Uterus (tissue), 4 donors: ENCODE data around the gene NAT9. TPM values are rescaled to one million over a fixed set of nuclear protein-coding genes. Genes with fewer than 3 reads are reported as not detected.
A peak's percentile ranks its signal among the peaks of the same experiment; 100 is the strongest.

Source experiments
- DNase-seq, 2 donors: peaks; one replicate each; pipeline ENCODE4 v3.0.0-alpha.2; 2019 to 2020
- H3K27ac ChIP-seq, 2 donors: fragments of 200-600 bp; sonication (generic); 1 replicate in 1 of 2; 2 replicates in 1 of 2; pipeline ENCODE4 v1.5.1; 2016 to 2018
- H3K27me3 ChIP-seq, 2 donors: fragments of 200-600 bp; sonication (generic); one replicate each; pipeline ENCODE4 v1.5.1; 2018 to 2019; ENCODE audit warnings: control low read depth in 1 of 2
- H3K36me3 ChIP-seq, 2 donors: fragments of 200-600 bp; sonication (generic); one replicate each; pipeline ENCODE4 v1.5.1; 2019; ENCODE audit warnings: control low read depth in 1 of 2
- H3K4me1 ChIP-seq, 2 donors: fragments of 200-600 bp; sonication (generic); one replicate each; pipeline ENCODE4 v1.5.1; 2018 to 2019; ENCODE audit warnings: control low read depth in 1 of 2
- H3K4me3 ChIP-seq, 2 donors: fragments of 200-600 bp; sonication (generic); 1 replicate in 1 of 2; 2 replicates in 1 of 2; pipeline ENCODE4 v1.5.1; 2018 to 2019; ENCODE audit warnings: mild to moderate bottlenecking in 1 of 2
- H3K9me3 ChIP-seq, 2 donors: fragments of 200-600 bp; sonication (generic); one replicate each; pipeline ENCODE4 v1.5.1; 2019; ENCODE audit warnings: control low read depth in 1 of 2
- POLR2A ChIP-seq, 2 donors: fragments of 450-650 bp; IDR thresholded peaks; one replicate each; pipeline ENCODE4 v1.6.1; 2016; ENCODE audit warnings: antibody characterized with exemption in 2 of 2, mild to moderate bottlenecking in 1 of 2, moderate library complexity in 1 of 2
- intact Hi-C: fragments of 100-400 bp; cut with DNase I; formaldehyde crosslinking; loops from one replicate; pipeline ENCODE4 v1.15.1; 2023; ENCODE audit warnings: low total_unique reads
- total RNA-seq, 4 donors: library from RNA; depleted of rRNA in 3 of 4; stranded (reverse); fragments of >200 nt in 3 of 4; gene quantifications; one replicate each; pipeline versions ENCODE4 v1.1.0 to v1.2.4, GENCODE V29; 2014 to 2023
- TF ChIP-seq, protein P1 (sequence below), 4 experiments: fragments of 200-600 bp in 2 of 4; fragments of 450-650 bp in 2 of 4; sonication (generic) in 2 of 4; IDR thresholded peaks; one replicate each; pipeline ENCODE4 v1.5.1; 2016 to 2019; ENCODE audit warnings: antibody characterized with exemption in 4 of 4, mild to moderate bottlenecking in 2 of 4, moderate library complexity in 1 of 4
- donor health status: DM: yes; HTN: yes; CAD: no.

Gene NAT9
- total RNA-seq, 4 donors from 2014 or later = 5.4 to 53.3 (median 33.9) TPM

DNA sequence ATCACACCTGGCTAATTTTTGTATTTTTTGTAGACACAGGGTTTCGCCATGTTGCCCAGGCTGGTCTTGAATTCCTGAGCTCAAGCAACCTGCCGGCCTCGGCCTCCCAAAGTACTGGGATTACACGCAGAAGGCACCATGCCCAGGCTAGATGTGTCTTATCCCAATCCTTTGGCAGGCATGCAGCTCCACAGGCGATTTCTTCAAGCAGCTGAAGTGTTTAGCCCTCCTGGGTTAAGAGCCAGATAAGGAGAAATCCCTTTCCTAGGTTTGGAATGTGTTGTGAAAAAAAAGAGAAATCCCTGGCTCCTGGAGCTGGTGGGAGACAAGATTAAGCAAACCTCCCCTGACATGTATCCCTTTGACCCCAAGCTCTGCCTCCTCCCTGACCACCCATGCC, 29.8 kb downstream of the NAT9 start:
- Histone ChIP-seq H3K4me3 (no peak overlapping the region), H3K27ac (peak overlapping the region in 1 of 2 donors; percentile 55), H3K4me1 (no peaks in the 10 kb centered on the region), H3K36me3 (no peaks in the 10 kb centered on the region), H3K9me3 (no peaks in the 10 kb centered on the region), H3K27me3 (no peaks in the 10 kb centered on the region)
- TF ChIP-seq, protein P1, sequence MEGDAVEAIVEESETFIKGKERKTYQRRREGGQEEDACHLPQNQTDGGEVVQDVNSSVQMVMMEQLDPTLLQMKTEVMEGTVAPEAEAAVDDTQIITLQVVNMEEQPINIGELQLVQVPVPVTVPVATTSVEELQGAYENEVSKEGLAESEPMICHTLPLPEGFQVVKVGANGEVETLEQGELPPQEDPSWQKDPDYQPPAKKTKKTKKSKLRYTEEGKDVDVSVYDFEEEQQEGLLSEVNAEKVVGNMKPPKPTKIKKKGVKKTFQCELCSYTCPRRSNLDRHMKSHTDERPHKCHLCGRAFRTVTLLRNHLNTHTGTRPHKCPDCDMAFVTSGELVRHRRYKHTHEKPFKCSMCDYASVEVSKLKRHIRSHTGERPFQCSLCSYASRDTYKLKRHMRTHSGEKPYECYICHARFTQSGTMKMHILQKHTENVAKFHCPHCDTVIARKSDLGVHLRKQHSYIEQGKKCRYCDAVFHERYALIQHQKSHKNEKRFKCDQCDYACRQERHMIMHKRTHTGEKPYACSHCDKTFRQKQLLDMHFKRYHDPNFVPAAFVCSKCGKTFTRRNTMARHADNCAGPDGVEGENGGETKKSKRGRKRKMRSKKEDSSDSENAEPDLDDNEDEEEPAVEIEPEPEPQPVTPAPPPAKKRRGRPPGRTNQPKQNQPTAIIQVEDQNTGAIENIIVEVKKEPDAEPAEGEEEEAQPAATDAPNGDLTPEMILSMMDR (IDR thresholded peaks at IDR 0.05) = no peak
- TF ChIP-seq POLR2A (IDR thresholded peaks at IDR 0.05) = no peak
- intact Hi-C loops = loop anchor here (10.0 kb wide), 2 partner anchors 118 to 208 kb away; no protein-coding TSS in a partner anchor
- no peak for DNase-seq

DNA sequence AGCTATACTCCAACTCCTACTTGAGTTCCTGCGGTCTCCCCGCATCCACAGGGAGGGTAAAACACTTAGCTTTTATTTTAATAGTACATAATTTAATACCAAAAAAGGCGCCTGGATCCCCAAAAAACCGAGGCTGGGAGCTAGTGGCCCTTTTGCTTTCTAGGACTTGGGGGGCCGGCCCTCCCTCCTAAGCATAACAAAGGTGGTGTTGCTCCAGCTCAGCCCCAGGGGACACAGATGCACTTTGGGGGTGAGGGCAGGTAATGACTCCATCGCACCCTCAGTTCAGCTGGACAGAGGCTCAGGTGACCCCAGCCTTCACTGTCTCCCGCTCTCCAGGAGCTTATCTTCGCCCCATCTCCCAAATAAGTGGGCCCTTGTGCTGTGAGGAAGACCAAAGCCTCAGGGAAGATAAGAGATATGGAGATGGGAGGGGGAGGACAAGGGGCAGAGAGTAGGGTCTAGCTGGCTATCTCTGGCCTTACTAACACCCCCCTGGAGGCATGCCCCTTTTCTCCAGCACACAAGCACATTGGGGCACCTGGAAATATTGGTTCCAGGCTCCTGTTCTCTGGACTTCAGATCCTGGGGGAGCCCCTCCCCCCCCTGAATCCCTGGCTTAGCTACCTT, 30.5 kb downstream of the NAT9 start:
- TF ChIP-seq, protein P1 (IDR thresholded peaks at IDR 0.05) = no peak
- no peak for TF ChIP-seq POLR2A (IDR thresholded peaks at IDR 0.05)
- no peaks in the 10 kb centered on the region for H3K27me3 ChIP-seq
- no peaks in the 10 kb centered on the region for H3K9me3 ChIP-seq
- no peak for DNase-seq
- H3K36me3 ChIP-seq = no peaks in the 10 kb centered on the region
- intact Hi-C loops = loop anchor here (10.0 kb wide), 2 partner anchors 119 to 209 kb away; no protein-coding TSS in a partner anchor
- H3K27ac ChIP-seq = no peak overlapping the region
- no peak overlapping the region for H3K4me3 ChIP-seq
- H3K4me1 ChIP-seq = no peaks in the 10 kb centered on the region

DNA sequence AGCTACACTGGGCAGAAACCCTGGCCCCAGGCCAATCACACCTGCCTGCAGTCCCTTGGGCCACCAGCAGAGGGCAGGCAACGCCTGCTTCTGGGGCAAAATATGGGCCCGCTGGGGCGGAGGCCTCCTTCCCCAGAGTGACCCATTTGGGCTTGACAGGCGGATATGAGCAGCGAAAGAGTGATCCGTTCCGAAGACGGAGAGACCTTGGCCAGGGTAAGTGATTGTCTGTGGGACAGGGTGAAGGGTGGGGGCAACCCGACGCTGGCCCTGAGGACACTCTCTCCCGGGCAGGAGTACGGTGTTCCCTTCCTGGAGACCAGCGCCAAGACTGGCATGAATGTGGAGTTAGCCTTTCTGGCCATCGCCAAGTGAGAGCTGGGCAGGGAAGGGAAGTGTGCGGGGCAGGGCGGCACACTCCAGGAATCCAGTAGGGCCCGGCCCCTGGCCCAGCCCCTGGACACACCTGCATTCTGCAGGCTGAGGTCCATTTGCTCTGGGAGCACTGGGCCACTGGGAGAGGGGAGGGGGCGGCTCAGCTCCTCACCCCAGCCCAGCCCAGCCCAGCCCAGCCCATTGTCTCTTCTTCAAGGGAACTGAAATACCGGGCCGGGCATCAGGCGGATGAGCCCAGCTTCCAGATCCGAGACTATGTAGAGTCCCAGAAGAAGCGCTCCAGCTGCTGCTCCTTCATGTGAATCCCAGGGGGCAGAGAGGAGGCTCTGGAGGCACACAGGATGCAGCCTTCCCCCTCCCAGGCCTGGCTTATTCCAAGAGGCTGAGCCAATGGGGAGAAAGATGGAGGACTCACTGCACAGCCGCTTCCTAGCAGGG, 31.2 kb downstream of the NAT9 start:
- TF ChIP-seq, protein P1 (IDR thresholded peaks at IDR 0.05) = peak; percentile 88 to 98 (median 93)
- no peak for TF ChIP-seq POLR2A (IDR thresholded peaks at IDR 0.05)
- H3K27ac ChIP-seq = peak overlapping the region in 1 of 2 donors; percentile 62

DNA sequence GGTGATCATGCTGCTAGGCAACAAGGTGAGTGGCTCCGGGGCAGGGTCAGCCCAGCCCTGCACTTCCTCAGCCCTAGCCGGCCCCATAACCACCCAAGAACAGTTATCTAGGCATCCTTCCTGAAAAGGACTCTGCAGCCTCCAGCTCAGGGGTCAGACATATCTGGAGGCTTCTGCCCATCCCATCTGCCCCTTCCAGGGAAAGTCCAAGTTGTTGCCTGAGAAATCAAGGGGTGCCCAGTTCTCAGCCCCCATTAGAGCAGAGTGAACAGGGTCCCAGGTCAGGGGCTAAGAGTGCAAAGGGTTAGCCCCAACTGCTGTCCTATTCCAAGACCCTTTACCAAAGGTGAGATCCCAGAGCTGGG, 31.8 kb downstream of the NAT9 start:
- Histone ChIP-seq H3K9me3 (no peaks in the 10 kb centered on the region), H3K27ac (no peak overlapping the region), H3K36me3 (no peaks in the 10 kb centered on the region), H3K4me1 (no peaks in the 10 kb centered on the region), H3K4me3 (no peak overlapping the region), H3K27me3 (no peaks in the 10 kb centered on the region)
- TF ChIP-seq, protein P1 (IDR thresholded peaks at IDR 0.05) = no peak
- TF ChIP-seq POLR2A (IDR thresholded peaks at IDR 0.05) = no peak
- intact Hi-C loops = loop anchor here (10.0 kb wide), 2 partner anchors 120 to 210 kb away; no protein-coding TSS in a partner anchor
- DNase-seq = no peak

More for the DNA sequence above, 31.2 kb downstream of the NAT9 start:
- intact Hi-C loops = loop anchor here (10.0 kb wide), 2 partner anchors 120 to 210 kb away; no protein-coding TSS in a partner anchor
- H3K27me3 ChIP-seq = no peaks in the 10 kb centered on the region
- H3K4me1 ChIP-seq = no peaks in the 10 kb centered on the region
- no peaks in the 10 kb centered on the region for H3K9me3 ChIP-seq
- H3K4me3 ChIP-seq = no peak overlapping the region
- H3K36me3 ChIP-seq = no peaks in the 10 kb centered on the region
- DNase-seq = peak; percentile 72 to 77

DNA sequence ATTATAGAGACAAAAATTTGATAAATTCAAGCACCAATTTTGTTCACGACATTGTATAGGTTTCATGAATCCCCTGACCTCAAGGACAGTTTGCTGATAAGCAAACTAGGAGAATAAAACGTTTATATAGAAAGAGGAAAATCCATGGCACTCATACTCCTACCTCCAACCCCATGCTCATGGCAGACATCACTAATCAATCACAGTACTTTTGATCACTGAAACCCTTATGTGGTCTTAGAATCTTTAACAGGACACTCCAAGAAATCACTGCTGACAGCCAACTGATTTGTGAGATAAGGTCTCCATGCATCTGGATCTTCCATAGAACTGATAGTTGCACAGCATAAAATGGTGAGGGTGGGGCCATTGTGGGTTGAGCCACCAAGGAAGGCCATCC, 32.4 kb downstream of the NAT9 start:
- Histone ChIP-seq H3K27ac (no peak overlapping the region), H3K9me3 (no peaks in the 10 kb centered on the region), H3K36me3 (no peaks in the 10 kb centered on the region), H3K4me1 (no peaks in the 10 kb centered on the region), H3K27me3 (peaks cover 0 to 6% of the 10 kb centered on the region in 2 donors), H3K4me3 (no peak overlapping the region)
- DNase-seq = no peak
- TF ChIP-seq, protein P1 (IDR thresholded peaks at IDR 0.05) = no peak
- TF ChIP-seq POLR2A (IDR thresholded peaks at IDR 0.05) = no peak
- intact Hi-C loops = loop anchor here (10.0 kb wide), 2 partner anchors 121 to 211 kb away; no protein-coding TSS in a partner anchor
